Stimulated activated CD8-positive, alpha-beta memory T cell treated with anti-CD3 and anti-CD28 coated beads, Interleukin-15, amount 100 ng/mL, for 4 hours (primary cell): Measurements from ENCODE around the gene SIK2.

Source experiments
- DNase-seq, 2 donors: peaks; one replicate each; pipeline ENCODE4 v3.0.0-alpha.2; 2020; ENCODE audit warnings: low read depth in 2 of 2

The SIK2 gene

DNA sequence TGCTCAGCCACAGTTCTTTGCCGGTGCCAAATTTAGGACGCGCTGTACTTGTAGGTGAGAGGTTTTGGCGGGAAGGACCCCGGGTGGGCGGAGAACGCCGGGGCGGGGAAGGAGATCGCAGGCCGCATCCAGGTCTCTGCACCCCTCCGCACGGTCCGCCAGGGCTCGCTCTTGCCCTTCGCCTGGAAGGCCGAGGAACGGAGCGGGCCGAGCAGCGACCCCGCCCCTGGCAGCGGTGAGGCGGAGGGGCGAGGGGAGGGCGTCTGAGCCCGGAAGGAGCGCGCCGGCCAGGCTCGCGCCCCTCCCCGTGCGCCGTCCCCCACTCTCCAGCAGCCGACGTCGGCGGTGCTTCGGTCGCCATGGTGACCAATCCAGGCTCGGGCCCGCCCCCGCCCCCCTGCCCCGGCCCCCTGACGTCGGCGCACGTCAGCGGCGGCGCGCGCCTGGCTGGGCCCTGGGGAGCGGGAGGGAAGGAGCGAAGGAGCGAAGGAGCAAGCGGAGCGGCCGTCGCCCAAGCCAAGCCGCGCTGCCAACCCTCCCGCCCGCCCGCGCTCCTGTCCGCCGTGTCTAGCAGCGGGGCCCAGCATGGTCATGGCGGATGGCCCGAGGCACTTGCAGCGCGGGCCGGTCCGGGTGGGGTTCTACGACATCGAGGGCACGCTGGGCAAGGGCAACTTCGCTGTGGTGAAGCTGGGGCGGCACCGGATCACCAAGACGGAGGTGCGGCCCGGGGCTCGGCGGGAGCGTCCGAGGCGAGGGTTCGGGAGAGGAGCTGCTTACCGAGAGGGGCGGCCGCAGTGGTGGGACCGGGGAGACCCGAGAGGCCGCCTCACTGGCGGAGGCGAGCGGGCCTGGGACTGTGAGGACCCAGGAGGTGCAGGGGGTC is at the start of gene SIK2:
Gene SIK2, plus strand, starts transcription at position 471 of the 886 bp plus-strand sequence. Its CDS starts 115 bp downstream, at position 586.
- DNase-seq, result peak; percentile 72 to 84

DNA sequence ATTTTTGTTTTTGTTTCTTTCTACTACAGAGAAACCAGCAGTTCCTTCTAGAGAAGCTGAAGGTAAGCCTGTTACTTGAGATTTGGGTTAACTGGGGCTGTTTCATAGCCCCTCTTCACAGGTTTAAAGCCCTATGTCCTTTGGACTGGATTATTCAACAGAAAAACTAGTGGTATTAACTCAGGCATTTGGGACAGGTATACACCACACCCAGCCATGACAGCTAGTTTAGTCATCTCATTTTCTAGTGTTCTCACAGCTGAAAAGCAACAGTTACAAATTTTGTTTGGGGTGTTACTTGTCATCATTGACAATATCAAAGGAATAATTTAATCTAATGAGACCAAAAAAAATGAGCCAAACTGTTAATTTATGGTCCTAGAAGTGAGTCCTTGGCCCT is 47.7 kb upstream of the SIK2 start:
- no peak for DNase-seq

GRCh38 chr11:111555255-111555654 is 47.0 kb upstream of the SIK2 start:
- no peak for DNase-seq

DNA sequence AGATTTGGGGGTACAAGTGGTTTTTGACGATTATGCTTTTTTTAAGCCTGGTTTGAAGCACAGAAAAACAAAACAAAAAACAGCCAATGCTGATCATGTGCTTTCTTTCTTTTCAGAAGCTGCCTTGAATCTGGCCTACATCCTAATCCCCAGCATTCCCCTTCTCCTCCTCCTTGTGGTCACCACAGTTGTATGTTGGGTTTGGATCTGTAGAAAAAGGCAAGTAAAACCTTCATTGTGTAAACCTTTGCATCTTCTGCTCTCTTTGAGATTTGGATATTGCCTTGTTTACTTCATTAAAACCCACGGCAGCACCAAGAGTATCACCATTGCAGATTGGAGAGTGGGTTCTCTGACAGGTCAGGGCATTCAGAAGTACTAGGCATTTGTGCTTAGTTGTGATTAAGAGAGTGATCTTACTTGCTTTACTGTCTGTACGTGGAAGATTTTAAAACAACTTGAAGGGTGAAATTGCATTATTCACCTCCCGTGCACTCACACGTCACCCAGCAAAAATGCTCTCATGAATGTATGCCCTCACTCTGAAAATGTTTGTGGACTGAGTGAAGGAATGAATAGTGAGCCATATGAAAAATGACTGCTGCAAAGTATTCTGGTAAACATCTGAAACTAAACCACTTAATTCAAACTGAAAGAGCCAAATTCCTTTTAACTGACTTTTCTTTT is 44.7 kb upstream of the SIK2 start:
- DNase-seq, result no peak

DNA sequence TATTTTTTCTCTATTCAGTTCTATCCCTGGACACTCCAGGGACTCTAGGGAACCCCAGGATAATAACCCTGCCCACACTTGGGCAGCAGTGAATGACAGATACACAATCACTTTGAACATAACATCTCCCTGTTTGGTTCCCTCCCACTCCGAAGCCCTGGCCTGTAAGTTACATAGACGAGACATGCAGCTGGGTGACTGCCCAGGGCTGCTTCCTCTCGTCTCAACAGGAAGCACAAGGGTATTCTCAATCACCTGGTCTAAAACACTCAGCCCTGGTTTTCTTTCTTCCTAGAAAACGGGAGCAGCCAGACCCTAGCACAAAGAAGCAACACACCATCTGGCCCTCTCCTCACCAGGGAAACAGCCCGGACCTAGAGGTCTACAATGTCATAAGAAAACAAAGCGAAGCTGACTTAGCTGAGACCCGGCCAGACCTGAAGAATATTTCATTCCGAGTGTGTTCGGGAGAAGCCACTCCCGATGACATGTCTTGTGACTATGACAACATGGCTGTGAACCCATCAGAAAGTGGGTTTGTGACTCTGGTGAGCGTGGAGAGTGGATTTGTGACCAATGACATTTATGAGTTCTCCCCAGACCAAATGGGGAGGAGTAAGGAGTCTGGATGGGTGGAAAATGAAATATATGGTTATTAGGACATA is 42.3 kb upstream of the SIK2 start:
- DNase-seq, result no peak

DNA sequence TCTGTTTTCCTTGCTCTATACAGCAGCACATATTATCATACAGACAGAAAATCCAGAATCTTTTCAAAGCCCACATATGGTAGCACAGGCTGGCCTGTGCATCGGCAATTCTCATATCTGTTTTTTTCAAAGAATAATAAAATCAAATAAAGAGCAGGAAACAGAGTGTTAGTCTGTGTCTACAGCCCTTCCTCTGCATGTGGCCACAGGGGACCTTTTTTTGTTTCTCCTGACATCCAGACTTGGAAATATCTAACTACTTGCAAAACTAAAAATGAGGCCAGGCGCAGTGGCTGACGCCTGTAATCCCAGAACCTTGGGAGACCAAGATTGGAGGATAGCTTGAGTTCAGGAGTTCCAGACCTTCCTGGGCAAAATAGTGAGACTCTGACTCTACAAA is 41.4 kb upstream of the SIK2 start:
- no peak for DNase-seq

- DNase-seq, result no peak
These were observed 40.9 kb upstream of the SIK2 start for GRCh38 chr11:111561306-111561705.

DNA sequence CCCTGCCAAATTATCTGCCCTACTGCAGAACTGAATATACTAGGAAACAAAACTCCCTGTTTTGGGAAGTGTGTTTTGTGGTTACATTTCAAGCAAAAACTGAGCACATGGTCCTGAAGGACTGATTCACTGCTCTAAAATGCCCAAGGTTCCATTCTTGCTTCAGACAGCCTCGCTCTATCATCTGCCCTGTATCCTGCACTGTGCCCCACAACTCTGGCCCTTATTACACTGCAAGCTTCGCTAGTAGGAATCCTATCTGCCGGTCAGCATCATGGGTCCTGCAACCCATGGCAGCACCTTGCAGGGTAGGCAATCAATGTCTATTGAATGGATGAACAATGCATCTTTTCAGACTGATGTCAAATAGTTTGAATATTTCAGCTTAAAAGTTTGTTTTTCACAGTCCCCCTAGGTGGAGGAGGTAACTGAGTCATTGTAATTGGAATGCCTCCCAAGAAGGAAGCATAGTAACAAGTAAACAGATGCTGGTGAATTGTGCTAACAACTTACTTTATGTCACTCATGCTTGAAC is 40.4 kb upstream of the SIK2 start:
- no peak for DNase-seq

GRCh38 chr11:111562692-111563389 is 39.4 kb upstream of the SIK2 start:
- no peak for DNase-seq

DNA sequence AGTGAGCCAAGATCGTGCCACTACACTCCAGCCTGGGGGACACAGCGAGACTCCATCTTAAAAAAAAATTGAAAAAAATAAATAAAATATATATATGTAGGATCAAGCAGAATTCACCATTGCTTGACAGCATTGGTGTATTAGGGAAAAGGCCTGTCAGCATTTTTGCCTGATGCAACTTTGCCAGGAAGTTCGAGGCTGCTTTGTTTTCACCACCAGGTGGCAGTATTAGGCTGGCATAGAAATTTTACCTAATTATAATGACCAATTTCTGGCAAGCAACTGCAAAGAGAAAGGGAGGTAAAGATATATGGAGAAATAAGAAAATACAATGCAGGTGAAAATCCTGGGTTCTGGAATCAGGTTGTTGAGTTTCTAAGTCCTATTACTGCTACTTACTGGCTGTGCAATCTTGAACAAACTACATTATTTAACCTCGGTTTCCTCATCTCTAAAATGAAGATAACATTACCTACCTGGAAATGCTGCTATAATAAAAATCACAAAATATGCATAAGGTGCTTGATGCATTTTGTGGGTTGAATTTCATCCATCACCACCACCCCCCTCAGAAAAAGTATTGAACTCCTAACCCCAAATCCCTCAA is 37.0 kb upstream of the SIK2 start:
- DNase-seq, result peak in 1 of 2 donors; percentile 26

DNA sequence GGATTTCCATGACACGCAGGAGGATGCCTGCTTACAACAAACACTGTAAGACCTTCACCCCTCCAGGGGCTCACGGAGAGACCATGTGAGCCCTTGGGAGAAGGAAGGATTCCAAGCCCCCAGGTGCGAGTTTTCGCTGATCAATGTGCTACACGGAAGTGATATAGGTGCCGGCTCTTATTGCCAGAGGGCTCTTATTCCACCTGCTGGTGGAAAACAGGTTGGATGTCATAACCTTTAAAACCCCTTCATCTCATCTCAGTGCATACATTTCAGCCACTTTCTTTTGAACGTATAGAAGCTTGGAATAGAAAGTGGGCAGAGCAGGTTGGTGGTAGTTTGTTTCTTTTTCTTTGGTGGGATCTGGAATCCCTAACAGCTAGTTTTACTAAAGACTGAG is 35.9 kb upstream of the SIK2 start:
- no peak for DNase-seq

GRCh38 chr11:111569476-111569875 is 32.8 kb upstream of the SIK2 start:
- no peak for DNase-seq

DNA sequence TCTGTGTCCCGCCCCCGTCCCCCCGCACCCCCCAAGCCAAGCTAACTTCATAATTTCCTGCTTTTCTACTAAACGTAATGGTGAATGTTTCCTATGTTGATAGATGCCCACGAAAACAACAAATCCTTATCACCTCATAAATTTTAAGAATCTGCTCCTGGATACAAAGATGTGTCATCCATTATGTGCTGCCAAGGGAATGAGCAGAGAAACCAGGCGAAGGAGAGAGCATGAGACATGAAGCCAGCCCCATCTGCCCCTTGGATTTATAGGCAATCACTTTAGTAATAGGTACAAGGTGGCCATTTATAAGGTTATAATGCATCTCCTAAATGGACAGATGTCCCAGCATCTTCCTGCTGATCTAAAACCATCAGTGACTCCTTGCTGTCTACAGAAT is 31.5 kb upstream of the SIK2 start:
- no peak for DNase-seq

- DNase-seq, result no peak
These were observed 30.3 kb upstream of the SIK2 start for GRCh38 chr11:111571829-111572501.

- no peak for DNase-seq
These were observed 29.7 kb upstream of the SIK2 start for GRCh38 chr11:111572581-111572980.

DNA sequence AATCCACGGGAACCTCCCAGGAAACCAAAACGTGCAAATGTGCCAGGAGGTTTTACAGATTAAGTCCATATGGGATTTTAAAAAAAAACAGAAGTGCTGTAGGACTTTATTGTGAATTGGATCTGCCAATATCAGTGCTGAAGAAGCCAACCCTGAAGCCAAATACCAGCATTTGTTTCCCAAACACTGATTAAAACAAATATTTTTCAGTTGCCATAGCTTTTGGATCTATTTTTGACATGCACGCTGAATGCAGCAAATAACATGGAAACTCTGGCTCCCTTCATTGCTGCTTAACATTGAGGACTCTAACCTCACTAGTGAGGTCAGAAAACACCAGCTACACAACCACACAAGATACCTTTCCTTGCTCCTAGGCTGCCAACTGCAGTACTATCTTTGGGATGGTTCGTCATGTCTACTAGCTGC is 28.4 kb upstream of the SIK2 start:
- DNase-seq, result no peak

DNA sequence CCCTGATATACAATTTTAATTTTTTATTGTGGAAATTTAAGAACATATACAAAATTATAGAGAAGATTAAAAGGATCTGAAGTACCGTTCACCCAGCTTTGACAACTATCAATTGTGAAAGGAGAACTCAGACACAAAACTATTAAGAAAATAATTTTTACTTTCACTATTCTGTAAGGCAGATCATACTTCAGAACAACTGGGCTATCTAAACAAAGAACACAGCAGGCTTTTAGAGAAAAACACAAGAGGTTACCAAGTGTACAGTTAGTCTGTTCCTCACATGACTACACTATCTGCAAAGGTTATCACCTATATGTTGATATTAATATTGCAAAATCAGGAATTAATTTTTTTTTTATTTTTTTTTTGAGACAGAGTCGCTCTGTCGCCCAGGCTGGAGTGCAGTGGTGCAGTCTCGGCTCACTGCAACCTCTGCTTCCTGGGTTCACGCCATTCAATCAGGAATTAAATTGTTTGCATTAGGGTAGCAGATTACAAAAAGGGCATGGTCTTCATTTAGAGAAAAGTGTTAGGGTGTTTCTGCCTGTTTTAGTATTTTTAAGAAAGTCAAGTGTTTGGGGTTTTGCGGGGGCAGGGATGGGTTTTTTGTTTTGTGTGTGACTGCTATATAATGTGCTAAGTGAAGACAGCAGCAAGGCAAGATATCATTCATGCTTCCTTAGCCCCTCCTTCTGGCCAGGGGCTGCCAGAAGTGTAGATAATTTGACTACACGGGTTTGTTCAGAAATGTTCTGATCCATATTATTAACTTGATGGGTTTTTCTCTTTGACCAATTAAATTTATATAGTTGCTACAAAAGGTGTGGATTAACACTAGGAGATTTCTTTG is 27.6 kb upstream of the SIK2 start:
- no peak for DNase-seq

- DNase-seq, result no peak
These were observed 26.5 kb upstream of the SIK2 start for GRCh38 chr11:111575740-111576139.

DNA sequence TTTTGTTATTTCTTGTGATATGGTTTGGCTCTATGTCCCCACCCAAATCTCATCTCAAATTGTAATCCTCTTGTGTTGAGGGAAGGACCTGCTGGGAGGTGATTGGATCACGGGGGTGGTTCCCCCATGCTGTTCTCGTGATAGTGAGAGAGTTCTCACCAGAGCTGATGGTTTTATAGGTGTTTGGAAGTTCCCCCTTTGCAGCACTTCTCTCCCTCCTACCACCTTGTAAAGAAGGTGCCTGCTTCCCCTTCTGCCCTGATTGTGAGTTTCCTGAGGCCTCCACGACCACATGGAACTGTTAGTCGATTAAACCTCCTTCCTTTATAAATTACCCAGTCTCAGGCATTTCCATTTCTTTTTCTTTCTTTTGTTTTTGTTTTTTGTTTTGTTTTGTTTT is 24.4 kb upstream of the SIK2 start:
- no peak for DNase-seq

DNA sequence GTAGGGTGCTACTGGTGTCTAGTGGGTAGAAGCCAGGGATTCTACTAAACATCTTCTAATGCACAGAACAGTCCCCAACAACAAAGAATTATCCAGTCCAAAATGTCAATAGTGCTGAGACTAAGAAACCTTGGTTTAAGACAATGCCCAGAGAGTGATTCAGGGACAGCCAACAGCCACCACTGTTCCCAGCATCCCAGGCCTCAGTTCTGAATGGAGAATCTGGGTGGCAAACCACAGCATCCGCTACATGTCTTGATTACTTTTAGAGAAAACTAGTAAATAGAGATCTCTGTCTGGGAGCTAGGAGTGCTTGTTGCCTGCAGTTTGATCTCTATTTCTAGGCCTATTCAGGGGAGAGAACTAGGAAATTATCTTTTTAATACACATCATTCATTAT is 20.9 kb upstream of the SIK2 start:
- no peak for DNase-seq
